Measurements from ENCODE around the gene CFAP221. TPM values are rescaled to one million over a fixed set of nuclear protein-coding genes. Genes with fewer than 3 reads are reported as not detected.

Gene CFAP221
- total RNA-seq, 2 experiments from 2014 or later = not detected

DNA sequence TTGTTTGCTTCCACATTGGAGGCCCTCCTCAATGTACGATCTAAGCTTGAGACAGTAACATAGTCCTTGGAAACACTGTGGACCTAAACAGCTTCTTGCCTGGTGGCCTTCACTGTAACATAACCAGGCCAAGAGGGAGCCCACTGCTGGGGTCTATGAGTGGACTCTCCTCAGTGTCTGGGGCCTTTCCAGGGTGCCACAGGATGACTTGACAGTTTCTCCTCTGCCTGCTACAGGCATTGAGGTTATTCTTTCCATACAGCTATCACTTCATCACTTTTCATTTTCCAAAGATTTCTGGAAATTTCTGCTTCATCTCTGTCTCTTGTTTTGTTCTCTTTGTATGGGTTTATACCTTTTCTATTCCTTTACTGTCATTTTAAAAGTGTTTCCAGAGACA lies 31.3 kb upstream of the CFAP221 start:
- Histone ChIP-seq H3K4me1 (ENCODE audit: insufficient read depth, low read length, poor library complexity, severe bottlenecking) (no peaks in the 10 kb centered on the region), H2AFZ (ENCODE audit: low read length) (no peak overlapping the region), H3K4me2 (ENCODE audit: low read length) (no peak overlapping the region), H3K27ac (ENCODE audit: low read depth, low read length, poor library complexity, severe bottlenecking) (no peak overlapping the region), H4K20me1 (ENCODE audit: insufficient read depth, low read length) (no peaks in the 10 kb centered on the region), H3K9me3 (ENCODE audit: low read length) (no peaks in the 10 kb centered on the region), H3K36me3 (ENCODE audit: insufficient read depth, low read length) (no peaks in the 10 kb centered on the region), H3K79me2 (ENCODE audit: insufficient read depth, low read depth, low read length) (no peaks in the 10 kb centered on the region), H3K4me3 (ENCODE audit: low read depth, low read length, poor library complexity, severe bottlenecking) (no peak overlapping the region), H3K9me2 (ENCODE audit: insufficient read depth, low read length) (no peaks in the 10 kb centered on the region)
- POLR2A ChIA-PET = no interaction called here
- DNase-seq (ENCODE audit: low spot score) = no peak
- no TSS peak for BruUV-seq (replicated peaks)
- intact Hi-C loops (cut with micrococcal nuclease; ENCODE audit: unreplicated experiment) = no loop called here
- CTCF ChIA-PET (ENCODE audit: unreplicated experiment) = no interaction called here
- TF ChIP-seq EZH2phosphoT487 (IDR thresholded peaks at IDR 0.05; ENCODE audit: borderline replicate concordance, low read depth, low read length) = no peak
- no peak for TF ChIP-seq CTCF (conservative IDR thresholded peaks at IDR 0.05; ENCODE audit: low read length)

- CTCF ChIA-PET (ENCODE audit: unreplicated experiment) = no interaction called here
- H3K9me2 ChIP-seq (ENCODE audit: insufficient read depth, low read length) = no peaks in the 10 kb centered on the region
- POLR2A ChIA-PET = no interaction called here
- H2AFZ ChIP-seq (ENCODE audit: low read length) = no peak overlapping the region
- intact Hi-C loops (cut with micrococcal nuclease; ENCODE audit: unreplicated experiment) = no loop called here
- no peaks in the 10 kb centered on the region for H3K9me3 ChIP-seq (ENCODE audit: low read length)
- H3K4me2 ChIP-seq (ENCODE audit: low read length) = no peak overlapping the region
- no TSS peak for BruUV-seq (replicated peaks)
- H3K4me3 ChIP-seq (ENCODE audit: low read depth, low read length, poor library complexity, severe bottlenecking) = no peak overlapping the region
- H3K36me3 ChIP-seq (ENCODE audit: insufficient read depth, low read length) = no peaks in the 10 kb centered on the region
- no peaks in the 10 kb centered on the region for H3K4me1 ChIP-seq (ENCODE audit: insufficient read depth, low read length, poor library complexity, severe bottlenecking)
- no peak overlapping the region for H3K27ac ChIP-seq (ENCODE audit: low read depth, low read length, poor library complexity, severe bottlenecking)
- H4K20me1 ChIP-seq (ENCODE audit: insufficient read depth, low read length) = no peaks in the 10 kb centered on the region
- TF ChIP-seq CTCF (conservative IDR thresholded peaks at IDR 0.05; ENCODE audit: low read length) = no peak
- TF ChIP-seq EZH2phosphoT487 (IDR thresholded peaks at IDR 0.05; ENCODE audit: borderline replicate concordance, low read depth, low read length) = no peak
- no peaks in the 10 kb centered on the region for H3K79me2 ChIP-seq (ENCODE audit: insufficient read depth, low read depth, low read length)
- no peak for DNase-seq (ENCODE audit: low spot score)
These were observed 30.4 kb upstream of the CFAP221 start for GRCh38 chr2:119513832-119514231.

DNA sequence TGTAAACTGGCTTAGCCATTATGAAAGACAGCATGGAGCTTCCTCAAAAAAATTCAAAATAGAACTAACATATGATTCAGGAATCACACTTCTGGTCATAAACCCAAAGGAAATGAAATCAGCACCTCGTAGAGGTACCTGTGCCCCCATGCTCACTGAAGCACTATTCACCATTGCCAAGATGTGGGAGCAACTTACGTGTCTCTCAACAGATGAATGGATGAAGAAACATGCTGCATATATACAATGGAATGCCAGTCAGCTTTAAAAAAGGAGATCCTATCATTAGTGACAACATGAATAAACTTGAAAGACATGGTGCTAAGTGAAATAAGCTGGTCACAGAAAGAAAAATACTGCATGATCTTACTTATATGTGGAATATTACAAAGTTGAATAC lies 28.1 kb upstream of the CFAP221 start:
- Histone ChIP-seq H3K4me2 (ENCODE audit: low read length) (no peak overlapping the region), H3K4me1 (ENCODE audit: insufficient read depth, low read length, poor library complexity, severe bottlenecking) (no peaks in the 10 kb centered on the region), H3K36me3 (ENCODE audit: insufficient read depth, low read length) (no peaks in the 10 kb centered on the region), H3K27ac (ENCODE audit: low read depth, low read length, poor library complexity, severe bottlenecking) (no peak overlapping the region), H3K9me2 (ENCODE audit: insufficient read depth, low read length) (no peaks in the 10 kb centered on the region), H3K9me3 (ENCODE audit: low read length) (no peaks in the 10 kb centered on the region), H2AFZ (ENCODE audit: low read length) (no peak overlapping the region), H3K79me2 (ENCODE audit: insufficient read depth, low read depth, low read length) (no peaks in the 10 kb centered on the region), H4K20me1 (ENCODE audit: insufficient read depth, low read length) (no peaks in the 10 kb centered on the region), H3K4me3 (ENCODE audit: low read depth, low read length, poor library complexity, severe bottlenecking) (no peak overlapping the region)
- BruUV-seq (replicated peaks) = no TSS peak
- no peak for DNase-seq (ENCODE audit: low spot score)
- no peak for TF ChIP-seq EZH2phosphoT487 (IDR thresholded peaks at IDR 0.05; ENCODE audit: borderline replicate concordance, low read depth, low read length)
- no peak for TF ChIP-seq CTCF (conservative IDR thresholded peaks at IDR 0.05; ENCODE audit: low read length)
- intact Hi-C loops (cut with micrococcal nuclease; ENCODE audit: unreplicated experiment) = loop anchor here (5.0 kb wide), 1 partner anchor 146 kb away; no protein-coding TSS in a partner anchor
- ChIA-PET CTCF (ENCODE audit: unreplicated experiment) (no interaction called here), POLR2A (interaction anchor here (0.6 to 0.7 kb wide), 5 partner anchors 9 to 645 kb away, joined by 3 to 7 read pairs (median 4); partner anchors contain the start of gene TMEM177)
